HG02981 (cell line): ENCODE measurements around the gene GOLT1B.
"Not testable (repeated sequence)": the region's sequence is repeated elsewhere in the genome, so short reads cannot be mapped to it uniquely, and the experiment has no call there.

Source experiments
- ATAC-seq: cut with Tn5 transposase; IDR thresholded peaks from one replicate; pipeline ENCODE4 v1.9.1; 2021; ENCODE audit warnings: mild to moderate bottlenecking, moderate library complexity; ENCODE audit not compliant: unreplicated experiment

GOLT1B gene

GRCh38 chr12:21501258-21502163 lies at the start of gene GOLT1B, which contains the start of gene RECQL:
Gene GOLT1B (plus strand): TSS chr12:21501789. CDS start chr12:21501924, 135 bp downstream.
Gene RECQL (minus strand): TSS chr12:21501635. CDS start chr12:21499570, 2,065 bp downstream.
- ATAC-seq, result peak; percentile 99

GRCh38 chr12:21453312-21453852 lies 48.2 kb upstream of the GOLT1B start:
- ATAC-seq, result no peak

- ATAC-seq, result no peak
These were observed 45.3 kb upstream of the GOLT1B start for GRCh38 chr12:21456291-21456780.

GRCh38 chr12:21459474-21459873 lies 42.1 kb upstream of the GOLT1B start:
- ATAC-seq, result no peak

GRCh38 chr12:21467334-21467733 lies 34.3 kb upstream of the GOLT1B start:
- ATAC-seq, result not testable (repeated sequence)

- ATAC-seq, result no peak
These were observed 30.3 kb upstream of the GOLT1B start for GRCh38 chr12:21471294-21471693.

- no peak for ATAC-seq
These were observed 29.3 kb upstream of the GOLT1B start for GRCh38 chr12:21472197-21472823.

- ATAC-seq, result no peak
These were observed 26.0 kb upstream of the GOLT1B start for GRCh38 chr12:21475552-21475951.

GRCh38 chr12:21476949-21477348 lies 24.6 kb upstream of the GOLT1B start:
- ATAC-seq, result no peak

- no peak for ATAC-seq
These were observed 22.7 kb upstream of the GOLT1B start for GRCh38 chr12:21478756-21479455.

- ATAC-seq, result no peak
These were observed 18.1 kb upstream of the GOLT1B start for GRCh38 chr12:21483531-21483930.

GRCh38 chr12:21485998-21486397 lies 15.6 kb upstream of the GOLT1B start:
- no peak for ATAC-seq

- ATAC-seq, result no peak
These were observed 1.8 kb upstream of the GOLT1B start for GRCh38 chr12:21499765-21500164.

GRCh38 chr12:21500786-21501257 lies 767 bp upstream of the GOLT1B start:
- ATAC-seq, result no peak

- no peak for ATAC-seq
These were observed 541 bp downstream of the GOLT1B start for GRCh38 chr12:21502164-21502496.

GRCh38 chr12:21502872-21503271 lies 1.3 kb downstream of the GOLT1B start:
- ATAC-seq, result no peak

GRCh38 chr12:21505888-21506287 lies 4.3 kb downstream of the GOLT1B start:
- ATAC-seq, result no peak

GRCh38 chr12:21507849-21508248 lies 6.3 kb downstream of the GOLT1B start:
- ATAC-seq, result no peak

GRCh38 chr12:21509768-21510167 lies 8.2 kb downstream of the GOLT1B start:
- ATAC-seq, result peak; percentile 91

GRCh38 chr12:21516281-21516680 lies 14.7 kb downstream of the GOLT1B start:
- ATAC-seq, result no peak

GRCh38 chr12:21518451-21518850 lies 16.9 kb downstream of the GOLT1B start:
- no peak for ATAC-seq
